IPS DF 4.7 (cell line): ENCODE results near the gene FGF14.

Experiments used
- DNase-seq: peaks from one replicate; pipeline ENCODE4 v3.0.0-alpha.2; 2013; ENCODE audit warnings: low spot score; ENCODE audit errors: extremely low read depth

Gene FGF14

GRCh38 chr13:101739382-101740178 lies 662.3 kb downstream of the FGF14 start:
- no peak for DNase-seq

DNA sequence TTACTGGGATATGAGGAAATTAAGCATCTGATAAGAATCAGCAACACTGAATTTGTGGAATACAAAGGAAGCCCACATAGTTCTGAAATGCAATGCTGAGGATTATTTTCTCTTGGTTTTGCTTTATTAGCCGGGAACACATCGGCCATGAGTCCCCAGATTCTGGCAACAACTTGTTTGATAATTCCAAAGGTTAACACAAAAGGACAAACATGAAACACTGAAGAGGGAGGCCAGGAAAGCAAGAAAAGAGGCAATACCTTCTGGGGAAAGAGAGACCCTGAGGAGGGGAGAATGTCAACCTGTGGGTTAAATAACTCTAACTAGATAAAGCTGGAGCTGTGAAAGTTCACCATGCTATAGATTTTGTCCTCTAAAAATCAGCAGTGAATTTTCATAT lies 663.5 kb downstream of the FGF14 start:
- no peak for DNase-seq

DNA sequence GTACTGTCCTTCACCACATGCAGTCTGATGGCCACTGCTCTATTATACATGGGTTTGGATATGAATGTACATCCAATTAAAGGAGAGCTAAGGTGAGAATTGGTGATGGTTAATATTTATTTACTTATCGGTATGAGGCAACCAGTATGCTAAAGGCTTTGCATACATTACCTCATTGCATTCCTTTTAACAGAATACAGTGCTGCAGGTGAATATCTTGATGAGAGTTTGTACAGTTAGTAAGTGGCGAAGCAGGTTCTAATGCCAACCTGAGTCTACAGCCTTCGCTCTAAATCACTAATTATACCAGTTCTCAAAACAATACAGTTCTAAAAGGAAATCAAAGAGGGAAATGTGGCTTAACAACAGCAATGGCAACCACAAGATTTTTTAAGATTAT lies 665.3 kb downstream of the FGF14 start:
- DNase-seq = no peak

- DNase-seq = no peak
Observed at GRCh38 chr13:101730420-101731000, 671.3 kb downstream of the FGF14 start.

- DNase-seq = no peak
Observed at GRCh38 chr13:101728615-101729014, 673.2 kb downstream of the FGF14 start.

DNA sequence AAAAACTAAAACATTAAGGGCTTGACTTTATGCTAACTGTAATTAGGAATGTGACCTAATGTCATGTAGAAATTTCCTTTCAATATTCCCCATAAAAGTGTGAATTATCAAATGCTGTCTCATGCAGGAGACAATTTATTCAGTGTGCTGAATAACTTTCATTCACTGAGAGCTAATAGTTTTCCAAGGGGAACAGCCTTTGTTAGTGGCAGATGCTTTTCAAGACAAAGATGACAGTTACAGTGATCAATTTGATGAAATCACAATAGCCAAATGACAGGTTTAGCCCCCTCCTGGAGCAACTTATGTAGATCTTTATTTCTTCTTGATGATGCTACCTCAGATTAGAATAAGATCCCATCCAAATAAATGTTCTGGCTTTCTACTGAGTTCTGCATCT lies 673.8 kb downstream of the FGF14 start:
- DNase-seq = no peak

- DNase-seq = no peak
Observed at GRCh38 chr13:101727118-101727517, 674.7 kb downstream of the FGF14 start.

DNA sequence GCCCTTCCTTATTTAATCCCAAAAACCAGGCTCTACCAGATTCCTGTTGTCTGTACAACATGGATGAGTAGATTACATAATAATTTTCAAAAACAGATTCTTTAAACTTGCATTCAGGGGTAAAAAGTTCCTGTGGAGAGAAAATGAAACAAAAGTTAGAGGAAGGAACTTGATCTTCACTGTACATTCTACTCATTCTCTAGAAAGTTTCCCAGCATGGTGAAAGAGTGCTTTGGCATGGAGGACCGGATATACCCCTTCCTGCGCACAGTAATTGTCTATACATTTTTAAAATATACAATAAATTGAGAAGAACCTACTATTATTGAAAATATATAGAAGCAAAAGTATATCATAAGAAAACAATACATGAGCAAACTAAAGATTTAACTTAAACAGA lies 675.2 kb downstream of the FGF14 start:
- no peak for DNase-seq

- DNase-seq = no peak
Observed at GRCh38 chr13:101718496-101718895, 683.4 kb downstream of the FGF14 start.

GRCh38 chr13:101717353-101717752 lies 684.5 kb downstream of the FGF14 start:
- no peak for DNase-seq

- no peak for DNase-seq
Observed at GRCh38 chr13:101714195-101714594, 687.7 kb downstream of the FGF14 start.

DNA sequence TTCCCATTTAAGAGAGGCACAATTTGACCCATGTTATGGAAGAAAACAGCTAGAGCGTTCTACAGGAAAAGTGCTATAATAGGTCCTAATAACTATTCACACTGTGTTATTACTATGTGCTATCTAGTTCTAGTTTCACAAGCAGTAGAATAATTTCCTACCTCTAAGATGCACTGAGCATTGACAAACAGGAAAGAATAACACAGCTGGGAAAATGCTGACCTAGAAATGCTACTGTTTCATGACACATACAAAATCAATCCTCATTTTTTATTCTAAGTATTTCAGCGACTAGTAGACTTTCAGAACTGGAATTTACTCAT lies 689.9 kb downstream of the FGF14 start:
- no peak for DNase-seq

- no peak for DNase-seq
Observed at GRCh38 chr13:101711307-101712025, 690.4 kb downstream of the FGF14 start.

GRCh38 chr13:101709952-101710351 lies 691.9 kb downstream of the FGF14 start:
- no peak for DNase-seq

GRCh38 chr13:101708115-101708514 lies 693.7 kb downstream of the FGF14 start:
- DNase-seq = no peak

DNA sequence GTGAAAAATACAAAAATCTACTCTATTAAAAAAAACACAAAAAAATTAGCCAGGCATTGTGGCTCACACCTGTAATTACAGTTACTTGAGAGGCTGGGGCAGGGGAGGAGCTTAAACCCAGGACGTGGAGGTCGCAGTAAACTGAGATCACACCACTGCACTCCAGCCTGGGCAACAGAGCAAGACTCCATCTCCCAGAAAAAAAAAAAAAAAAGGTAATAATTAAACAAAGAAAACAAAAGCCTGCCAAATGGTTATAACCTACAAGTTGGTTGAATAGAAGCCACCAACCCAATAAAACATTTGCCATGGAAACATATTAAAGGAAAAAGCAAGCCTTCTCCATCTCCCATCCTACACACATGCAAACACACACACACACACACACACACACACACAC lies 694.2 kb downstream of the FGF14 start:
- DNase-seq = no peak

DNA sequence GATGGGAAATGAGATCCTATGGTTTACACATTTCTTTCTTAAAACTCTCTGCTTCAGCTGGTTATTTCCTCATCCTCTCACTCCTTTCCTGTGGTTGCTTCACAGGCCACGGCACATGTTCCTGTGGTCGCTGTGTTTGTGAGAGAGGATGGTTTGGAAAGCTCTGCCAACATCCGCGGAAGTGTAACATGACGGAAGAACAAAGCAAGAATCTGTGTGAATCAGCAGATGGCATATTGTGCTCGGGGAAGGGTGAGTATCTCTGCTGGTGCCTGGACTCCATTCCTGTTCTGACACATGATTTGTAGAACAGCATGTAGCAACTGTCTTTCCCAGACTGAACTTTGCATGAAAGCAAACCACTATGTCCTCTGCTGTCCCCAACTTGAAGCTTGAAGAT lies 695.2 kb downstream of the FGF14 start:
- no peak for DNase-seq

DNA sequence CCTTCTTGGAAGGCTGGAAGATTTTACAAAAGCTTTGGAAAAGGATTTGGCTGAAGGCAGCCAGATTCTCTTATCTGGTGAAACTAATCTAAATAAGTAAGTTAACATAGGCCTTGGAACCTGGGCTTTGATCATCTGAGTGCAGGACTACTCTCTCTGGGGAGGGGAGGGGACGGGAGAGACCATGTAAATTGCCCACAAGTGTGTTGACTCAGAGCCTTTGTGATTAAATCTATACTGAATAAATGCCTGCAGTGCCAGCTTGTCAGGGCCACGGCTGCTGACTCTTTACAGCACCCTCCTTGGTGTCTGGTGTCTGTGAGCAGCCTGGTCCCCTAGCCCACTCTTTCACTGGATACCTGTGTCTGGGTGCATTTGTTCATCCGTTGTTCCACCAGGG lies 698.0 kb downstream of the FGF14 start:
- no peak for DNase-seq

DNA sequence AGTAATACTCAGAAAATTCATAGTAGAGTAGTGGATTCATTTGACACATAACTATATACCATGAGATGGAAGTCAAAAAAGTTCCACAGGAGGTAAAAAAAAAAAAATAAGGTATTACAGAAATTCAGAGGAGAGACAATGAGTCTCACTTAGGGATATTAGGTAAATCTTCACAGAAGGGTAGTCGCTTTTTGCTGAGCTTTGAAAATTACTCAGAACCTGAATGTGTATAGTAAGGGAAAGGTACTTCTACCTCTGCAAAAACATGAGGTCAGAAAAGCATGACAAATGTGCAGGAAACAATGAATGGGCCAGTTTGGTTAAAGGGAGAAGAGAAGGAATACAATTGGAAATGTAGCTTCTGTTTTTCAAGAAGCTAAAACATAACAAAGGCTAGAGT lies 698.8 kb downstream of the FGF14 start:
- DNase-seq = no peak

GRCh38 chr13:101700598-101700997 lies 701.2 kb downstream of the FGF14 start:
- no peak for DNase-seq

DNA sequence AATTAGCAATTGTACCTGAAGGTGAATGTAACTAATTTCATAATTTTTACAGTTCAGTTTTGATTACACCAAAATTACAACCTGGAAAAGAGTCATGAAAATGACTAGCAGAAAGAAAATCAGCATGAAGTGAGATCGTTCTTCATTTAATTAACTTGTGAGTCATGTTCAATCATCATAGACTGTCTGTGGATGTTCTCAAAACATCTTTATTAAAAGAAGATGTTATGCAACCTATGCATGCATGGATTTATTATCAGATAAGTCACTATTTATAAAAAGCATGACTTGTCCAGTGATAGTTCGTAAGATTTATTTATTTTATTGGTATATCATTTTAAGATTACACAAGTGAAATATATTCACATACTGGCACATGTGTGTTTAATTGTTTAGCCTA lies 703.4 kb downstream of the FGF14 start:
- DNase-seq = no peak

DNA sequence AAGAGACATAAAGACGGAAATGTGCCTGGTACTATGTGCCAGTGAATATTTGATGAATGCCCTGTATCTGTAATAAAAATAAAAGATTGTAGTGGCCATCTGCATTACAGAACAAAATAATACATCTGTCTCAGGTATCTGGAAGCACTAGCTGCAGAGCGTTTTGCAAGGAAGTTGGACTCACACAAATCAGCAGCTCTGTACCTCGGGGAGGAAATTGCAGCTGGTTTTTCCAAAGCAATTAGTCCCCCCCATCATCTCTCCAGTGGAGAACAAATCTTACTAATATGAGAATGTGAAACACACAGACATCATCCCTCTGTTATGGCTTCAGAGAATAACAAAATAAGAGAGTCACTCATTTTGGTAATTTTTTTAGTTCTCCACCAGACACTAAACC lies 704.1 kb downstream of the FGF14 start:
- DNase-seq = no peak
